Stimulated activated CD4-positive, alpha-beta T cell treated with anti-CD3 and anti-CD28 coated beads, Interleukin-1b, Interleukin-23, amount 100 ng/mL, for 1 hour (primary cell): ENCODE results near the gene LOXL1.
A peak's percentile ranks its signal among the peaks of the same experiment; 100 is the strongest.
"Not testable (repeated sequence)": the region's sequence is repeated elsewhere in the genome, so short reads cannot be mapped to it uniquely, and the experiment has no call there.

ENCODE experiments used
- DNase-seq, 2 donors: peaks; one replicate each; pipeline ENCODE4 v3.0.0-alpha.2; 2020; ENCODE audit warnings: low read depth in 2 of 2

LOXL1 gene

GRCh38 chr15:73938516-73938915, 12.3 kb downstream of the LOXL1 start:
- DNase-seq: not testable (repeated sequence)

- DNase-seq: no peak
Measured at GRCh38 chr15:73939138-73939537, 12.9 kb downstream of the LOXL1 start.

- no peak for DNase-seq
Measured at GRCh38 chr15:73940061-73940981, 14.1 kb downstream of the LOXL1 start.

GRCh38 chr15:73941044-73941443, 14.8 kb downstream of the LOXL1 start:
- no peak for DNase-seq

- DNase-seq: no peak
Measured at GRCh38 chr15:73941449-73941848, 15.2 kb downstream of the LOXL1 start.

- DNase-seq: no peak
Measured at GRCh38 chr15:73941871-73942635, 15.8 kb downstream of the LOXL1 start.

- DNase-seq: no peak
Measured at GRCh38 chr15:73942751-73943270, 16.5 kb downstream of the LOXL1 start.

GRCh38 chr15:73944161-73945129, 18.2 kb downstream of the LOXL1 start:
- DNase-seq: no peak

- no peak for DNase-seq
Measured at GRCh38 chr15:73945130-73945508, 18.9 kb downstream of the LOXL1 start.

- no peak for DNase-seq
Measured at GRCh38 chr15:73946046-73946721, 19.9 kb downstream of the LOXL1 start.

GRCh38 chr15:73946795-73947370, 20.6 kb downstream of the LOXL1 start:
- no peak for DNase-seq

GRCh38 chr15:73947651-73948050, 21.4 kb downstream of the LOXL1 start:
- no peak for DNase-seq

GRCh38 chr15:73948396-73948795, 22.1 kb downstream of the LOXL1 start:
- no peak for DNase-seq

- DNase-seq: no peak
Measured at GRCh38 chr15:73948982-73949381, 22.7 kb downstream of the LOXL1 start.

- no peak for DNase-seq
Measured at GRCh38 chr15:73949496-73949895, 23.2 kb downstream of the LOXL1 start.

- no peak for DNase-seq
Measured at GRCh38 chr15:73950479-73950830, 24.2 kb downstream of the LOXL1 start.

GRCh38 chr15:73950831-73951561, 24.7 kb downstream of the LOXL1 start:
- DNase-seq: peak; percentile 48 to 49

- no peak for DNase-seq
Measured at GRCh38 chr15:73951601-73952000, 25.3 kb downstream of the LOXL1 start.

- DNase-seq: no peak
Measured at GRCh38 chr15:73952171-73952912, 26.1 kb downstream of the LOXL1 start.
